Stimulated activated CD8-positive, alpha-beta memory T cell treated with anti-CD3 and anti-CD28 coated beads, Interleukin-4, amount 100 ng/mL, for 48 hours (primary cell): ENCODE data around the gene TCF12.

Experiments
- DNase-seq: peaks from one replicate; pipeline ENCODE4 v3.0.0-alpha.2; 2020

TCF12 gene

GRCh38 chr15:57308170-57308545, 389.7 kb downstream of the TCF12 start:
- no peak for DNase-seq

GRCh38 chr15:57309856-57310760, 391.7 kb downstream of the TCF12 start:
- no peak for DNase-seq

GRCh38 chr15:57310876-57311275, 392.4 kb downstream of the TCF12 start:
- no peak for DNase-seq

- no peak for DNase-seq
These were observed 393.5 kb downstream of the TCF12 start for GRCh38 chr15:57312006-57312317.

GRCh38 chr15:57312318-57313133, 394.1 kb downstream of the TCF12 start:
- no peak for DNase-seq

- no peak for DNase-seq
These were observed 394.7 kb downstream of the TCF12 start for GRCh38 chr15:57313134-57313483.

- no peak for DNase-seq
These were observed 395.8 kb downstream of the TCF12 start for GRCh38 chr15:57314221-57314620.

GRCh38 chr15:57316451-57316850, 398.0 kb downstream of the TCF12 start:
- DNase-seq, result no peak

- DNase-seq, result no peak
These were observed 400.9 kb downstream of the TCF12 start for GRCh38 chr15:57319226-57319918.

- DNase-seq, result no peak
These were observed 401.6 kb downstream of the TCF12 start for GRCh38 chr15:57319919-57320560.

GRCh38 chr15:57320631-57321220, 402.3 kb downstream of the TCF12 start:
- no peak for DNase-seq

GRCh38 chr15:57321485-57321884, 403.0 kb downstream of the TCF12 start:
- no peak for DNase-seq

GRCh38 chr15:57321973-57322601, 403.6 kb downstream of the TCF12 start:
- no peak for DNase-seq

GRCh38 chr15:57322602-57323250, 404.3 kb downstream of the TCF12 start:
- no peak for DNase-seq

GRCh38 chr15:57323299-57323805, 404.9 kb downstream of the TCF12 start:
- no peak for DNase-seq

- peak; percentile 31 for DNase-seq
These were observed 405.6 kb downstream of the TCF12 start for GRCh38 chr15:57323806-57324589.

- DNase-seq, result no peak
These were observed 406.1 kb downstream of the TCF12 start for GRCh38 chr15:57324590-57324890.

GRCh38 chr15:57324944-57325679, 406.7 kb downstream of the TCF12 start:
- DNase-seq, result no peak

GRCh38 chr15:57326196-57326595, 407.8 kb downstream of the TCF12 start:
- DNase-seq, result no peak

GRCh38 chr15:57327985-57328471, 409.6 kb downstream of the TCF12 start:
- no peak for DNase-seq
